GM12865 (cell line): ENCODE data around the gene PIK3C3.

ENCODE experiments used
- DNase-seq: peaks from one replicate; pipeline ENCODE4 v3.0.0; 2010; ENCODE audit warnings: low read depth
- H3K4me3 ChIP-seq: 2 replicates; pipeline ENCODE4 v1.5.1; 2011; ENCODE audit warnings: mild to moderate bottlenecking, low read depth, low read length, control low read depth
- CTCF ChIP-seq: IDR thresholded peaks from 2 replicates; pipeline ENCODE4 v1.5.1; 2011; ENCODE audit warnings: low read length, control low read depth, low read depth, inconsistent platforms; ENCODE audit not compliant: insufficient read depth; ENCODE audit errors: missing control alignments

PIK3C3 gene

GRCh38 chr18:41959045-41959444, 4.0 kb downstream of the PIK3C3 start:
- no peak for DNase-seq
- no peak for TF ChIP-seq CTCF
- H3K4me3 ChIP-seq, result no peak overlapping the region

GRCh38 chr18:41965634-41966255, 10.7 kb downstream of the PIK3C3 start:
- DNase-seq, result no peak
- H3K4me3 ChIP-seq, result no peak overlapping the region
- TF ChIP-seq CTCF, result no peak

- no peak for DNase-seq
- TF ChIP-seq CTCF, result no peak
- H3K4me3 ChIP-seq, result no peak overlapping the region
These were observed 11.9 kb downstream of the PIK3C3 start for GRCh38 chr18:41966943-41967342.

- H3K4me3 ChIP-seq, result no peak overlapping the region
- no peak for TF ChIP-seq CTCF
- no peak for DNase-seq
These were observed 12.6 kb downstream of the PIK3C3 start for GRCh38 chr18:41967680-41968079.

GRCh38 chr18:41969881-41970280, 14.8 kb downstream of the PIK3C3 start:
- no peak for TF ChIP-seq CTCF
- no peak overlapping the region for H3K4me3 ChIP-seq
- no peak for DNase-seq

- no peak for TF ChIP-seq CTCF
- H3K4me3 ChIP-seq, result no peak overlapping the region
- DNase-seq, result no peak
These were observed 17.3 kb downstream of the PIK3C3 start for GRCh38 chr18:41972067-41972925.
